Breast epithelium (tissue), 3 donors: Measurements from ENCODE around the gene EFCAB5.
"Not testable (repeated sequence)": the region's sequence is repeated elsewhere in the genome, so short reads cannot be mapped to it uniquely, and the experiment has no call there.

Experiments used
- POLR2A ChIP-seq: fragments of 450-650 bp; IDR thresholded peaks from one replicate; pipeline ENCODE4 v1.6.1; 2016; ENCODE audit warnings: antibody characterized with exemption, mild to moderate bottlenecking, moderate library complexity
- TF ChIP-seq, protein P1 (sequence below), 3 donors: fragments of 450-650 bp; IDR thresholded peaks; one replicate each; pipeline ENCODE4 v1.5.1; 2016 to 2017; ENCODE audit warnings: antibody characterized with exemption in 3 of 3, mild to moderate bottlenecking in 3 of 3, moderate library complexity in 3 of 3

DNA sequence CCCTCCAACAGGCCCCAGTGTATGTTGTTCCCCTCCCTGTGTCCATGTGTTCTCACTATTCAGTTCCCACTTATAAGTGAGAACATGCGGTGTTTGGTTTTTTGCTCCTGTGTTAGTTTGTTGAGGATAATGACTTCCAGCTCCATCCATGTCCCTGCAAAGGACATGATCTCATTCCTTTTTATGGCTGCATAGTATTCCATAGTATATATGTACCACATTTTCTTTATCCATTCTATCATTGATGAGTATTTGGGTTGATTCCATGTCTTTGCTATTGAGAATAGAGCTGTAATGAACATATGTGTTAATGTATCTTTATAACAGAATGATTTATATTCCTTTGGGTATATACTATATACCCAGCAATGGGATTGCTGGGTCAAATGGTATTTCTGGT is 16.1 kb downstream of the EFCAB5 start:
- TF ChIP-seq, protein P1, sequence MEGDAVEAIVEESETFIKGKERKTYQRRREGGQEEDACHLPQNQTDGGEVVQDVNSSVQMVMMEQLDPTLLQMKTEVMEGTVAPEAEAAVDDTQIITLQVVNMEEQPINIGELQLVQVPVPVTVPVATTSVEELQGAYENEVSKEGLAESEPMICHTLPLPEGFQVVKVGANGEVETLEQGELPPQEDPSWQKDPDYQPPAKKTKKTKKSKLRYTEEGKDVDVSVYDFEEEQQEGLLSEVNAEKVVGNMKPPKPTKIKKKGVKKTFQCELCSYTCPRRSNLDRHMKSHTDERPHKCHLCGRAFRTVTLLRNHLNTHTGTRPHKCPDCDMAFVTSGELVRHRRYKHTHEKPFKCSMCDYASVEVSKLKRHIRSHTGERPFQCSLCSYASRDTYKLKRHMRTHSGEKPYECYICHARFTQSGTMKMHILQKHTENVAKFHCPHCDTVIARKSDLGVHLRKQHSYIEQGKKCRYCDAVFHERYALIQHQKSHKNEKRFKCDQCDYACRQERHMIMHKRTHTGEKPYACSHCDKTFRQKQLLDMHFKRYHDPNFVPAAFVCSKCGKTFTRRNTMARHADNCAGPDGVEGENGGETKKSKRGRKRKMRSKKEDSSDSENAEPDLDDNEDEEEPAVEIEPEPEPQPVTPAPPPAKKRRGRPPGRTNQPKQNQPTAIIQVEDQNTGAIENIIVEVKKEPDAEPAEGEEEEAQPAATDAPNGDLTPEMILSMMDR (IDR thresholded peaks at IDR 0.05), result not testable (repeated sequence)
- not testable (repeated sequence) for TF ChIP-seq POLR2A
